K562 (cell line): ENCODE measurements around the gene INSR. TPM values are rescaled to one million over a fixed set of nuclear protein-coding genes. Genes with fewer than 3 reads are reported as not detected.

Source experiments
- ATAC-seq: fragments of 200-7000 bp; cut with Tn5 transposase; 3 replicates; pipeline ENCODE4 v1.9.1; 2020; ENCODE audit warnings: moderate library complexity
- BruUV-seq: library from RNA; stranded (reverse); fragments of 400-500 nt; replicated peaks from 2 replicates; lab custom pipeline; 2021; lab: Mats Ljungman, UMichigan
- CTCF ChIA-PET: fragments of 300-600 bp; formaldehyde crosslinking; extraction: SDS; loops from one replicate; lab custom pipeline; 2021; ENCODE audit warnings: low intra/inter-chr PET ratio; lab: Yijun Ruan, JAX
- POLR2A ChIA-PET: fragments of 300-600, 350-650 bp; sonication (Branson Sonifier 250); formaldehyde crosslinking; extraction: SDS; loops from one replicate; lab custom pipeline; 2021; ENCODE audit warnings: antibody characterized with exemption, inconsistent platforms; lab: Yijun Ruan, JAX
- DNase-seq, 4 experiments: peaks; one replicate each; pipeline versions ENCODE4 v3.0.0 to v3.0.0-alpha.2; 2011 to 2018; ENCODE audit warnings: low spot score in 3 of 4, mixed read lengths in 3 of 4; ENCODE audit errors: extremely low read depth in 1 of 4
- FAIRE-seq: peaks from 2 replicates; lab custom pipeline; 2011; peaks lifted over from hg19 to GRCh38; lab: Jason Lieb, UNC
- H2AFZ ChIP-seq: 2 replicates; pipeline ENCODE4 v1.6.0; 2011; ENCODE audit warnings: low read depth, low read length, control low read depth, inconsistent platforms
- H3K27ac ChIP-seq: fragments of 200-600 bp; 3 replicates; pipeline ENCODE4 v1.8.0; 2011; ENCODE audit warnings: low read depth, mild to moderate bottlenecking, control low read depth, inconsistent platforms, low read length, moderate library complexity, mixed read lengths; ENCODE audit errors: extremely low read depth
- H3K27me3 ChIP-seq, 2 experiments: fragments of 300-600 bp in 1 of 2; 2 replicates in 1 of 2; 3 replicates in 1 of 2; pipeline versions ENCODE4 v1.6.0 to v1.8.0; 2011; ENCODE audit warnings: inconsistent platforms in 2 of 2, low read length in 2 of 2, mild to moderate bottlenecking in 1 of 2, mixed read lengths in 1 of 2, moderate library complexity in 1 of 2; ENCODE audit not compliant: control insufficient read depth in 2 of 2, insufficient read depth in 2 of 2
- H3K36me3 ChIP-seq: fragments of 300-600 bp; 3 replicates; pipeline ENCODE4 v1.8.0; 2011; ENCODE audit warnings: mild to moderate bottlenecking, low read length, inconsistent platforms; ENCODE audit not compliant: control insufficient read depth, insufficient read depth
- H3K4me1 ChIP-seq, 2 experiments: fragments of 200-600 bp in 1 of 2; replicated peaks in 1 of 2; 2 replicates in 1 of 2; 3 replicates in 1 of 2; pipeline versions ENCODE4 v1.5.1 to v1.8.0; 2011; ENCODE audit warnings: inconsistent platforms in 2 of 2, low read length in 2 of 2, mild to moderate bottlenecking in 1 of 2, mixed read lengths in 1 of 2, moderate library complexity in 1 of 2; ENCODE audit not compliant: control insufficient read depth in 2 of 2, insufficient read depth in 2 of 2
- H3K4me2 ChIP-seq: 2 replicates; pipeline ENCODE4 v1.6.1; 2011; ENCODE audit warnings: low read length, control low read depth, inconsistent platforms, mixed read lengths; ENCODE audit not compliant: insufficient read depth
- H3K4me3 ChIP-seq: fragments of 200-600 bp; sonication (generic), shearing (Covaris generic); 2 replicates; pipeline ENCODE4 v1.5.1; 2016; ENCODE audit warnings: control low read depth, inconsistent platforms
- H3K79me2 ChIP-seq: fragments of 200-600 bp; 3 replicates; pipeline ENCODE4 v1.8.0; 2011; ENCODE audit warnings: low read length, inconsistent platforms; ENCODE audit not compliant: control insufficient read depth, insufficient read depth
- H3K9ac ChIP-seq, 2 experiments: 2 replicates each; pipeline versions ENCODE4 v1.6.0 to v1.6.1; 2011; ENCODE audit warnings: low read depth in 2 of 2, low read length in 2 of 2, control low read depth in 1 of 2, inconsistent platforms in 1 of 2, mild to moderate bottlenecking in 1 of 2, mixed read lengths in 1 of 2; ENCODE audit not compliant: insufficient read depth in 1 of 2
- H3K9me1 ChIP-seq: one replicate; pipeline ENCODE4 v1.6.0; 2011; ENCODE audit warnings: inconsistent platforms, mild to moderate bottlenecking, low read length, moderate library complexity; ENCODE audit not compliant: control insufficient read depth, insufficient read depth
- H3K9me3 ChIP-seq: replicated peaks from 2 replicates; pipeline ENCODE4 v1.5.1; 2011; ENCODE audit warnings: low read depth, low read length, inconsistent platforms; ENCODE audit not compliant: control insufficient read depth, insufficient read depth
- H4K20me1 ChIP-seq: replicated peaks from 2 replicates; pipeline ENCODE4 v1.6.1; 2011; ENCODE audit warnings: low read length, inconsistent platforms, mixed read lengths; ENCODE audit not compliant: control insufficient read depth, insufficient read depth
- BCLAF1 ChIP-seq, 2 experiments: fragments of 450-650 bp in 1 of 2; IDR thresholded peaks; 2 replicates each; pipeline ENCODE4 v1.6.1; 2011 to 2017; ENCODE audit warnings: low read depth in 2 of 2, antibody characterized with exemption in 1 of 2, borderline replicate concordance in 1 of 2, low read length in 1 of 2, mild to moderate bottlenecking in 1 of 2, mixed read lengths in 1 of 2; ENCODE audit not compliant: control insufficient read depth in 1 of 2
- BRCA1 ChIP-seq, 2 experiments: fragments of 450-650 bp in 1 of 2; sonication (generic) in 1 of 2; formaldehyde crosslinking in 1 of 2; IDR thresholded peaks; 2 replicates each; pipeline versions ENCODE4 v1.5.0 to v1.6.1; 2017 to 2020; ENCODE audit warnings: mild to moderate bottlenecking in 1 of 2, missing genetic modification reagents in 1 of 2
- CCNT2 ChIP-seq: IDR thresholded peaks from 2 replicates; pipeline ENCODE4 v1.6.1; 2011; ENCODE audit warnings: borderline replicate concordance, low read depth, mild to moderate bottlenecking, moderate library complexity, mixed read lengths, low read length; ENCODE audit not compliant: insufficient read length; ENCODE audit errors: extremely low read depth
- HLTF ChIP-seq: fragments of 450-650 bp; IDR thresholded peaks from 2 replicates; pipeline ENCODE4 v1.6.1; 2016
- HNRNPH1 ChIP-seq: fragments of 200-400 bp; formaldehyde crosslinking; optimal IDR thresholded peaks from 2 replicates; pipeline ENCODE3; 2017; ENCODE audit warnings: low read depth, mild to moderate bottlenecking, low read length, moderate library complexity
- JUNB ChIP-seq: fragments of 450-650 bp; formaldehyde crosslinking; conservative IDR thresholded peaks from 2 replicates; pipeline ENCODE4 v1.4.0; 2020; ENCODE audit warnings: mild to moderate bottlenecking
- MAZ ChIP-seq, 2 experiments: fragments of 450-650 bp in 1 of 2; sonication (generic) in 1 of 2; formaldehyde crosslinking; IDR thresholded peaks in 1 of 2; conservative IDR thresholded peaks in 1 of 2; 2 replicates each; pipeline versions ENCODE4 v1.4.0 to v1.5.0; 2020; ENCODE audit warnings: mild to moderate bottlenecking in 1 of 2, missing genetic modification reagents in 1 of 2
- MXI1 ChIP-seq: IDR thresholded peaks from 2 replicates; pipeline ENCODE4 v1.6.1; 2011; ENCODE audit warnings: low read depth, mild to moderate bottlenecking, improper control_type of control experiment, low read length
- NR2F6 ChIP-seq: fragments of 450-650 bp; formaldehyde crosslinking; IDR thresholded peaks from 2 replicates; pipeline ENCODE4 v1.4.0; 2020; ENCODE audit warnings: mild to moderate bottlenecking
- NR4A1 ChIP-seq, 2 experiments: fragments of 250-450 bp in 1 of 2; fragments of 450-650 bp in 1 of 2; sonication (Bioruptor Pico) in 1 of 2; IDR thresholded peaks; 2 replicates each; pipeline versions ENCODE4 v1.4.0 to v1.6.1; 2016 to 2020; ENCODE audit warnings: mild to moderate bottlenecking in 2 of 2, missing compliant biosample characterization in 1 of 2, missing genetic modification characterization in 1 of 2, moderate library complexity in 1 of 2
- PHF21A ChIP-seq: fragments of 450-650 bp; IDR thresholded peaks from 2 replicates; pipeline ENCODE4 v1.6.1; 2017; ENCODE audit warnings: low read depth, borderline replicate concordance
- PRMT5 ChIP-seq: sonication (generic); formaldehyde crosslinking; IDR thresholded peaks from 2 replicates; pipeline ENCODE4 v1.5.0; 2020; ENCODE audit warnings: missing genetic modification reagents
- RBBP5 ChIP-seq: fragments of 200-600 bp; sonication (generic); IDR thresholded peaks from 2 replicates; pipeline ENCODE4 v1.6.1; 2012; ENCODE audit warnings: borderline replicate concordance, mild to moderate bottlenecking, low read length, control low read depth, inconsistent platforms; ENCODE audit not compliant: insufficient read depth, poor library complexity, severe bottlenecking
- SETDB1 ChIP-seq: IDR thresholded peaks from one replicate; pipeline ENCODE4 v1.6.1; 2012; ENCODE audit warnings: low read length, control low read depth, inconsistent platforms
- TAF9B ChIP-seq: fragments of 450-650 bp; IDR thresholded peaks from 2 replicates; pipeline ENCODE4 v1.6.1; 2018; ENCODE audit warnings: mild to moderate bottlenecking; ENCODE audit not compliant: partially characterized antibody
- ZNF57 ChIP-seq: fragments of 450-650 bp; formaldehyde crosslinking; IDR thresholded peaks from 2 replicates; pipeline ENCODE4 v1.4.0; 2020; ENCODE audit warnings: mild to moderate bottlenecking, moderate library complexity
- ZNF780A ChIP-seq: fragments of 250-450 bp; sonication (Bioruptor Pico); IDR thresholded peaks from 2 replicates; pipeline ENCODE4 v1.5.0; 2021; ENCODE audit warnings: mild to moderate bottlenecking
- WGBS: fragments of 100-300 bp; shearing (Covaris generic); methylation state at CpG from one replicate; pipeline ENCODE4 v1.1.6; 2016; ENCODE audit warnings: low coverage, mixed read lengths; ENCODE audit not compliant: insufficient coverage; ENCODE audit errors: missing lambda C conversion rate; 5-methylcytosine and 5-hydroxymethylcytosine counted together
- in situ Hi-C: fragments of 300-500 bp; cut with MboI; formaldehyde crosslinking; loops from 4 replicates; pipeline ENCODE4 v1.15.0; 2018; ENCODE audit warnings: inconsistent platforms, mixed read lengths
- intact Hi-C: fragments of 100-400 bp; cut with micrococcal nuclease; formaldehyde crosslinking; loops from 2 replicates; pipeline ENCODE4 v1.14.2; 2022
- polyA plus RNA-seq, 8 experiments: library from polyadenylated mRNA; depleted of rRNA in 4 of 8; stranded (reverse) in 5 of 8; unstranded in 3 of 8; fragments of >200 nt; fragmentation: Nextera tagmentation in 2 of 8; fragmentation: Illumina TruSeq in 1 of 8; extraction: Ambion mirVana in 2 of 8; extraction: Trizol in 1 of 8; gene quantifications; 2 replicates each; pipeline versions ENCODE4 v1.2.1 to v1.2.3, GENCODE V29; 2011 to 2014; ENCODE audit warnings: inconsistent platforms in 1 of 8, missing spikeins in 1 of 8
- total RNA-seq, 7 experiments: library from RNA; depleted of rRNA in 6 of 7; stranded (reverse); fragments of >200 nt in 6 of 7; fragmentation: Illumina TruSeq in 2 of 7; extraction: Trizol in 2 of 7; gene quantifications; 2 replicates each; pipeline versions ENCODE4 v1.2.1 to v1.2.3, GENCODE V29; 2011 to 2021; ENCODE audit warnings: low replicate concordance in 1 of 7

The INSR gene
- total and polyA plus RNA-seq, 9 of the 15 experiments (the other 6 are each of a cell fraction or from before 2014, with no cell fraction given): 0.04 to 0.88 (median 0.41) TPM

DNA sequence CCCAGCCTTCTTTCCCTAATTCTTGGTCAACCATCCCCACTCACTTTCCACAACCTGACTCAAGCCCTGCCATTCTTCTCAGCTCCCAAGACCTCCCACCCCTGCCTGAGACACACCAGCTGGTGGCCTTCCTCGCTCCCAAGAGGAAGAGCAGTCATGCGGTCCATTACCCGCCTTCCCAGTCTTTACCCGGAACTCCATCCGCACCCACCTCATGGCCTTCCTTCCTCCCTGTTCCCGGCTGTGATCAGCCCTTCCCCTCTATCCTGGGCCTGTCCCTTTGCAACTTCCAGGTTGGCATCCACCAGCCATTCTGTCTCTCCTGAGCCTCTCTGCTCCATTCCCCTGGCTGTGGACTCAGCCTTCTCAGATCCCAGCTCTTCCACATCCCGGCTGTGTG lies 18.6 kb upstream of the INSR start (continued):
- TF ChIP-seq RBBP5 (no peak), PHF21A (no peak), HLTF (no peak), NR2F6 (CRISPR knock-in tag) (no peak)

DNA sequence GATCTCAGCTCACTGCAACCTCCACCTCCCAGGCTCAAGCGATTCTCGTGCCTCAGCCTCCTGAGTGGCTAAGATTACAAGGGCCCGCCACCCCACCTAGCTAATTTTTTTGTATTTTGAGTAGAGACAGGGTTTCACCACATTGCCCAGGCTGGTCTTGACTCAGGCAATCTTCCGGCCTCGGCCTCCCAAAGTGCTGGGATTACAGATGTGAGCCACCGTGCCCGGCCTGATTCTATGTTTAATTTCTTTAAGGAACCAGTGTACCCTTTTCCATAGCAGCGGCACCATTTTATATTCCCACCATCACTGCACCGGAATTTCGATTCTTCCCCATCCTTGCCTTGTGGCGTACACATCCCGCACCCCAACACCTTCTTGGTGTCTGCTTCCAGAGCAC lies 17.7 kb upstream of the INSR start:
- H4K20me1 ChIP-seq: no peaks in the 10 kb centered on the region
- H3K9me1 ChIP-seq: no peaks in the 10 kb centered on the region
- DNase-seq (no peak), FAIRE-seq (no peak), ATAC-seq (no peak)
- H3K27me3 ChIP-seq: peaks cover 9 to 47% of the 10 kb centered on the region in 2 experiments; a peak in 4 of 5 replicates
- CTCF ChIA-PET: no interaction called here
- no peaks in the 10 kb centered on the region for H3K36me3 ChIP-seq
- in situ Hi-C loops: no loop called here
- intact Hi-C loops: no loop called here
- no peaks in the 10 kb centered on the region for H3K79me2 ChIP-seq
- no peak overlapping the region for H3K4me3 ChIP-seq
- H3K4me1 ChIP-seq: no peaks in the 10 kb centered on the region
- H3K9me3 ChIP-seq: no peaks in the 10 kb centered on the region
- H3K27ac ChIP-seq: no peak overlapping the region
- H2AFZ ChIP-seq: no peak overlapping the region
- no peak overlapping the region for H3K4me2 ChIP-seq
- BruUV-seq: no TSS peak
- POLR2A ChIA-PET: no interaction called here
- no peak overlapping the region for H3K9ac ChIP-seq
- WGBS: 2% methylated on average over 12 of the region's 12 CpGs
- TF ChIP-seq MXI1 (no peak), PRMT5 (CRISPR knock-in tag) (no peak), HNRNPH1 (no peak), TAF9B (no peak), ZNF780A (CRISPR knock-in tag) (no peak), JUNB (CRISPR knock-in tag) (no peak), SETDB1 (no peak), BCLAF1 (IDR thresholded peaks at IDR 0.05; ENCODE audit: borderline replicate concordance in 1 of 2, control insufficient read depth in 1 of 2, low read depth in 2 of 2, low read length in 1 of 2) (no peak), BRCA1 (IDR thresholded peaks at IDR 0.05) (no peak), BRCA1 (CRISPR knock-in tag; IDR thresholded peaks at IDR 0.05) (no peak), NR4A1 (CRISPR knock-in tag; IDR thresholded peaks at IDR 0.05) (no peak), NR4A1 (tag; IDR thresholded peaks at IDR 0.05) (no peak), MAZ (CRISPR knock-in tag; conservative IDR thresholded peaks at IDR 0.05 in 1 of 2, IDR thresholded peaks at IDR 0.05 in 1 of 2) (no peak), CCNT2 (no peak), ZNF57 (no peak)
